ENCODE data around the gene CTIF.

- TF ChIP-seq CTCF (IDR thresholded peaks at IDR 0.05; ENCODE audit: low read depth, low read length, missing input control) = no peak
- TF ChIP-seq ATF3 (IDR thresholded peaks at IDR 0.05) = no peak
- no peak for TF ChIP-seq YY1 (IDR thresholded peaks at IDR 0.05)
- no peak for TF ChIP-seq MAX (IDR thresholded peaks at IDR 0.05)
- no peak for TF ChIP-seq JUND (IDR thresholded peaks at IDR 0.05)
Measured at GRCh38 chr18:48690494-48690893, 151.7 kb downstream of the CTIF start.

Measured in liver (tissue), 3 donors.